Osteoblast (primary cell): ENCODE results near the gene KYNU. TPM values are rescaled to one million over a fixed set of nuclear protein-coding genes. Genes with fewer than 3 reads are reported as not detected.

Experiments
- DNase-seq: peaks from one replicate; pipeline ENCODE4 v3.0.0; 2011; ENCODE audit warnings: low spot score, mixed read lengths; ENCODE audit not compliant: insufficient read length; ENCODE audit errors: missing footprints
- H2AFZ ChIP-seq: 2 replicates; pipeline ENCODE4 v1.6.0; 2011; ENCODE audit warnings: mild to moderate bottlenecking, low read length
- H3K27ac ChIP-seq: 2 replicates; pipeline ENCODE4 v1.5.1; 2011; ENCODE audit warnings: mild to moderate bottlenecking, low read depth, low read length, moderate library complexity
- H3K27me3 ChIP-seq: 2 replicates; pipeline ENCODE4 v1.6.0; 2012; ENCODE audit warnings: mild to moderate bottlenecking, control low read depth, inconsistent platforms, low read length, moderate library complexity; ENCODE audit not compliant: insufficient read depth
- H3K36me3 ChIP-seq: 2 replicates; pipeline ENCODE4 v1.5.1; 2011; ENCODE audit warnings: mild to moderate bottlenecking, low read length, control low read depth, moderate library complexity; ENCODE audit not compliant: insufficient read depth
- H3K4me1 ChIP-seq: 2 replicates; pipeline ENCODE4 v1.5.1; 2011; ENCODE audit warnings: mild to moderate bottlenecking, low read length, control low read depth, moderate library complexity; ENCODE audit not compliant: insufficient read depth
- H3K4me2 ChIP-seq: 2 replicates; pipeline ENCODE4 v1.6.0; 2011; ENCODE audit warnings: mild to moderate bottlenecking, low read length; ENCODE audit not compliant: insufficient read depth
- H3K4me3 ChIP-seq: fragments of 200-600 bp; sonication (generic); 3 replicates; pipeline ENCODE4 v1.5.1; 2012; ENCODE audit warnings: mild to moderate bottlenecking, low read length, inconsistent platforms; ENCODE audit not compliant: insufficient read depth
- H3K79me2 ChIP-seq: 2 replicates; pipeline ENCODE4 v1.6.0; 2012; ENCODE audit warnings: mild to moderate bottlenecking, low read length, control low read depth, inconsistent platforms; ENCODE audit not compliant: insufficient read depth
- H3K9me3 ChIP-seq: 2 replicates; pipeline ENCODE4 v1.5.1; 2011; ENCODE audit warnings: low read depth, low read length, control low read depth
- H4K20me1 ChIP-seq: 2 replicates; pipeline ENCODE4 v1.6.0; 2012; ENCODE audit warnings: mild to moderate bottlenecking, low read length, control low read depth; ENCODE audit not compliant: insufficient read depth
- CTCF ChIP-seq: IDR thresholded peaks from 2 replicates; pipeline ENCODE4 v1.5.1; 2011; ENCODE audit warnings: mild to moderate bottlenecking, low read depth, low read length, moderate library complexity; ENCODE audit errors: extremely low read depth
- total RNA-seq: library from RNA; depleted of rRNA; stranded (reverse); fragments of >200 nt; gene quantifications from 2 replicates; pipeline ENCODE4 v1.2.3, GENCODE V29; 2012

The KYNU gene
- total RNA-seq, 1 donor = 10.9 TPM

DNA sequence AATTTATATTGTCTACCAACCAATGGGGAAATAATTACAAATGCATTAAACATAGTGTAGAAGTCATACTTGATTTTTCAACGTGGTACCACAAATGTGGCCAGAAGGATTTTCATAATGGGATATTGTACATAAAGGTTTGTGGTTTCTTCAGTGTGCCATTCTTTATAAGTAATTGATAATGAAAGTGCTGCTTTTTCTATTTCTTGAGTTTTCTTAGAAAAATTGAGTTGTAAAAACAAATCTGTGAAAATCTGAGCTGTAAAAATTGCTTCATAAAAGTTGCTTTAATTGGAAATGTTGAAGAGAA is 103.6 kb downstream of the KYNU start:
- TF ChIP-seq CTCF = no peak
- Histone ChIP-seq H3K4me2 (no peak overlapping the region), H3K27ac (no peak overlapping the region), H3K4me3 (no peak overlapping the region), H3K4me1 (no peaks in the 10 kb centered on the region), H4K20me1 (no peaks in the 10 kb centered on the region), H3K27me3 (no peaks in the 10 kb centered on the region), H3K9me3 (no peaks in the 10 kb centered on the region), H2AFZ (no peak overlapping the region), H3K79me2 (no peaks in the 10 kb centered on the region), H3K36me3 (no peaks in the 10 kb centered on the region)
- no peak for DNase-seq

GRCh38 chr2:142981756-142982155 is 104.3 kb downstream of the KYNU start:
- Histone ChIP-seq H3K27ac (no peak overlapping the region), H3K79me2 (no peaks in the 10 kb centered on the region), H3K4me2 (no peak overlapping the region), H3K27me3 (no peaks in the 10 kb centered on the region), H3K9me3 (no peaks in the 10 kb centered on the region), H3K36me3 (no peaks in the 10 kb centered on the region), H2AFZ (no peak overlapping the region), H3K4me1 (no peaks in the 10 kb centered on the region), H4K20me1 (no peaks in the 10 kb centered on the region), H3K4me3 (no peak overlapping the region)
- DNase-seq = no peak
- TF ChIP-seq CTCF = no peak

DNA sequence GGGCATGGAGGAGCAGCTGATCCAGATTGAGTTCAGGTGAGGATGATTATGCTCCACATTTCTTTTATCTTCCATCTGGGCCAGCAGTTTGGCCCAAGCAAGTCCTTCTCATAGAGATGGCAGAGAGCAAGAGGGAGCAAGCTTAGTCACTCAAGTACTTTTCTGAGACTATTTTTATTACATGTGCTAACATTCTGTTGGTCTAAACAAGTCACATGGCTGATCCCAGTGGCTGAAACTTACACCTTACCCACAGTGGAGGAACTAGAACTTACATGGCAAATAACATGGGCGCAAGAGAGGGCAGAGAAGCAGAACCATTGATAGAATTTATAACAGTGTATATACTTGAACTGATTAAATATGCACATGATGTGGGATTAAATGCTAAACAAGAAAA is 105.7 kb downstream of the KYNU start:
- Histone ChIP-seq H3K79me2 (no peaks in the 10 kb centered on the region), H2AFZ (no peak overlapping the region), H3K36me3 (no peaks in the 10 kb centered on the region), H3K27ac (no peak overlapping the region), H3K4me2 (no peak overlapping the region), H3K4me3 (no peak overlapping the region), H4K20me1 (no peaks in the 10 kb centered on the region), H3K4me1 (no peaks in the 10 kb centered on the region), H3K27me3 (no peaks in the 10 kb centered on the region), H3K9me3 (no peaks in the 10 kb centered on the region)
- DNase-seq = no peak
- TF ChIP-seq CTCF = no peak

DNA sequence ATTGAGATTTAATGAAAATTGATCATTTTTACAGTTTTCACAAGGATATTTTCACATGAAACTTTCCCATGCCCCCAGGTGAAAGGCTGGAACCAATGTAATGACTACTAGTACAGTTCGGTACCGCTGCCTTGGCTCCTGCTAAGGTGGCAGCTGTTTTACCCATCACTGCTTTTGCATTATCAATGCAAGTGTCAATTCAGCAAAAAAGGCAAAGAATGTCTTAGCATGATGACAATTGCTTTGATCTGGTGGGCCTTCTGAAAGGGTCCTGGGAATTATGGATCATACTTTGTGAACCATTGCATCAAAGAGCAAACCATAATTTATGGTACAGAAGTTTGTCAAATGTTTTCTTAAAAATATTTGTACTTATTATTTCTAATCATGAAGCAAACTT is 107.2 kb downstream of the KYNU start:
- H3K27me3 ChIP-seq = no peaks in the 10 kb centered on the region
- no peak overlapping the region for H3K4me2 ChIP-seq
- TF ChIP-seq CTCF = no peak
- no peak for DNase-seq
- H2AFZ ChIP-seq = no peak overlapping the region
- H3K9me3 ChIP-seq = no peaks in the 10 kb centered on the region
- no peak overlapping the region for H3K27ac ChIP-seq
- H3K79me2 ChIP-seq = no peaks in the 10 kb centered on the region
- no peaks in the 10 kb centered on the region for H4K20me1 ChIP-seq
- no peaks in the 10 kb centered on the region for H3K36me3 ChIP-seq
- H3K4me3 ChIP-seq = no peak overlapping the region
- H3K4me1 ChIP-seq = no peaks in the 10 kb centered on the region
